Colonic mucosa (tissue), 4 donors: ENCODE data around the gene RAB24. TPM values are rescaled to one million over a fixed set of nuclear protein-coding genes. Genes with fewer than 3 reads are reported as not detected.

Experiments
- DNase-seq: peaks from one replicate; pipeline ENCODE4 v3.0.0-alpha.2; 2020
- H3K27ac ChIP-seq: fragments of 200-600 bp; one replicate; pipeline ENCODE4 v1.8.0; 2021
- H3K27me3 ChIP-seq: fragments of 200-600 bp; one replicate; pipeline ENCODE4 v1.8.0; 2021
- H3K36me3 ChIP-seq: fragments of 200-600 bp; one replicate; pipeline ENCODE4 v1.8.0; 2021
- H3K4me1 ChIP-seq: fragments of 200-600 bp; one replicate; pipeline ENCODE4 v1.8.0; 2021; ENCODE audit warnings: mild to moderate bottlenecking
- H3K4me3 ChIP-seq: fragments of 200-600 bp; one replicate; pipeline ENCODE4 v1.8.0; 2021
- H3K9ac ChIP-seq, 2 donors: one replicate each; pipeline ENCODE4 v1.7.0; 2013; ENCODE audit warnings: control low read depth in 2 of 2, low read depth in 2 of 2, low read length in 2 of 2
- H3K9me3 ChIP-seq: fragments of 200-600 bp; one replicate; pipeline ENCODE4 v1.8.0; 2021
- intact Hi-C: fragments of 100-400 bp; cut with DNase I; formaldehyde crosslinking; loops from one replicate; pipeline ENCODE4 v1.14.1; 2022
- total RNA-seq, 2 donors: library from RNA; stranded (reverse); fragmentation: NEBNext Ultra II Directional in 1 of 2; extraction: Animal tissue kit (Norgen Biotek cat#: 25700) in 1 of 2; gene quantifications; one replicate each; pipeline ENCODE4 v1.2.1, GENCODE V29; 2021
- TF ChIP-seq, protein P1 (sequence below): fragments of 200-600 bp; IDR thresholded peaks from one replicate; pipeline ENCODE4 v1.8.0; 2022; ENCODE audit warnings: antibody characterized with exemption, mild to moderate bottlenecking
- donor health status: healthy.
- donor health status: DM: no; HTN: no; CAD: no.
- donor health status: DM: no; HTN: no; CAD: no.

Gene RAB24
- total RNA-seq, 2 donors from 2014 or later = 32.9 to 39.5 TPM

DNA sequence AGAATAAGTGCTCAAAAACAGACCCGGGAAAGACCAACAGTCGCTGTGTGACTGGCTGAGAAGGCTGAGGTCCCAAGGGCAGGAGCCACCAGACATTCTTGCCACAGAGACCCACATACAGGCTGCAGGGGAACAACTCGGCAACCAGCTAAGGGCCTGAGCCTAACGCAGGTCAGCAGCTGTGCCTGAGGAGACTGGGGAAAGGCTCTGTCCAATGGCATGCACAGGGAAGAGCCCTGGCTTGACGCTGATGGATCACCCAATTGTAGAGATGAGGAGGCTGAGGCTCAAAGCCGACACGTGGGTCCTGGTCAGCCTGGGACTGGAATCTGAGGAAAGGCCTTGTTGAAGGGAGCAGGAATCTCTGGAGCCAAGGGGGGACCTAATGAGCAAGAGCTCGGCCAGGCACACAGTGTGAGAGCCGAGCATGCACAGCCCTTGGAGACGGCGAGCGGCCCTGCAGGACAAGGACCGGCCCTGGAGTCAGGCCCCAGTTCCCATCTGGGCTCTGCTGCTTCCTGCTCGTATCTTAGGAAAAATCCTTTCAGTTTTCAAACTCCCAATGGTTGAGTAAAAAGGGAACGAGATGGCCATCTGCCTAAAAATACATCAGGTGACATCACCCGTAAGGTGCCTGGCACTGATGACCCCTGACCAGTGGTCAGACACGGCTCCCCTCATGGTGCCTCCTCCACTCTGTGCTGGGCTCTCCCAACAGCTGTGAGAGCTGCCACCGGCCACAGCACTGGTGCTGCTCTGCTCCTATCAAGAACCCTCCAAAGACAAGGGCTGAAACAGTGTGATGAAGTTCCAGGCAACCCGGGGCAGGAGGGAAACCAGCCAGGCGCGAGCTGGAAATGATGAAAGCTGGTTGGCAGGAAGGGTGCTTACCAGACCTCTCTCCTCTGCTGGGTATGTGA lies 31.5 kb upstream of the RAB24 start:
- intact Hi-C loops = no loop called here
- Histone ChIP-seq H3K4me1 (no peaks in the 10 kb centered on the region), H3K27ac (no peak overlapping the region), H3K4me3 (no peak overlapping the region), H3K36me3 (peaks cover 47% of the 10 kb centered on the region), H3K27me3 (no peaks in the 10 kb centered on the region), H3K9me3 (no peaks in the 10 kb centered on the region), H3K9ac (no peak overlapping the region)
- no peak for DNase-seq
- TF ChIP-seq, protein P1, sequence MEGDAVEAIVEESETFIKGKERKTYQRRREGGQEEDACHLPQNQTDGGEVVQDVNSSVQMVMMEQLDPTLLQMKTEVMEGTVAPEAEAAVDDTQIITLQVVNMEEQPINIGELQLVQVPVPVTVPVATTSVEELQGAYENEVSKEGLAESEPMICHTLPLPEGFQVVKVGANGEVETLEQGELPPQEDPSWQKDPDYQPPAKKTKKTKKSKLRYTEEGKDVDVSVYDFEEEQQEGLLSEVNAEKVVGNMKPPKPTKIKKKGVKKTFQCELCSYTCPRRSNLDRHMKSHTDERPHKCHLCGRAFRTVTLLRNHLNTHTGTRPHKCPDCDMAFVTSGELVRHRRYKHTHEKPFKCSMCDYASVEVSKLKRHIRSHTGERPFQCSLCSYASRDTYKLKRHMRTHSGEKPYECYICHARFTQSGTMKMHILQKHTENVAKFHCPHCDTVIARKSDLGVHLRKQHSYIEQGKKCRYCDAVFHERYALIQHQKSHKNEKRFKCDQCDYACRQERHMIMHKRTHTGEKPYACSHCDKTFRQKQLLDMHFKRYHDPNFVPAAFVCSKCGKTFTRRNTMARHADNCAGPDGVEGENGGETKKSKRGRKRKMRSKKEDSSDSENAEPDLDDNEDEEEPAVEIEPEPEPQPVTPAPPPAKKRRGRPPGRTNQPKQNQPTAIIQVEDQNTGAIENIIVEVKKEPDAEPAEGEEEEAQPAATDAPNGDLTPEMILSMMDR = no peak

DNA sequence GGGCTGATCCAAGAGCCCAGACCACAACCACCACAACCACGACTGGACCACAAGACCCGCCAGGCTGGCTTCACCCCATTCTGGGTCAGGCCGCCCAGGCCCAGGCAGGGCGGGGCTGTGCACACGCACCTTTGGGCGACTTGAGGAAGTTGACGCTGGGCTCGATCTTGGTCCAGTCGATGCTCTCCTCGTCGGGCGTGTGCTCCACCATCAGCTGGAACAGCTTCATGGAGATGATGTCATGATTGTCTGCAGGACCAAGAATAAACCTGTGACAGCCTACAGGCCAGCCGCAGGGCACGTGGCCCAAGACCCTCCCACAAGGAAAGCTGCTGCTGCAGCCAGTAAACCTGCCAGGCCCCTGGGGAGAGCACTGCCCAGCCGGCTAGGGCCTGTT lies 30.6 kb upstream of the RAB24 start:
- Histone ChIP-seq H3K9me3 (no peaks in the 10 kb centered on the region), H3K27ac (no peak overlapping the region), H3K9ac (no peak overlapping the region), H3K27me3 (no peaks in the 10 kb centered on the region), H3K4me1 (no peaks in the 10 kb centered on the region), H3K4me3 (no peak overlapping the region), H3K36me3 (peaks cover 47% of the 10 kb centered on the region)
- no peak for DNase-seq
- TF ChIP-seq, protein P1 = no peak
- intact Hi-C loops = no loop called here

DNA sequence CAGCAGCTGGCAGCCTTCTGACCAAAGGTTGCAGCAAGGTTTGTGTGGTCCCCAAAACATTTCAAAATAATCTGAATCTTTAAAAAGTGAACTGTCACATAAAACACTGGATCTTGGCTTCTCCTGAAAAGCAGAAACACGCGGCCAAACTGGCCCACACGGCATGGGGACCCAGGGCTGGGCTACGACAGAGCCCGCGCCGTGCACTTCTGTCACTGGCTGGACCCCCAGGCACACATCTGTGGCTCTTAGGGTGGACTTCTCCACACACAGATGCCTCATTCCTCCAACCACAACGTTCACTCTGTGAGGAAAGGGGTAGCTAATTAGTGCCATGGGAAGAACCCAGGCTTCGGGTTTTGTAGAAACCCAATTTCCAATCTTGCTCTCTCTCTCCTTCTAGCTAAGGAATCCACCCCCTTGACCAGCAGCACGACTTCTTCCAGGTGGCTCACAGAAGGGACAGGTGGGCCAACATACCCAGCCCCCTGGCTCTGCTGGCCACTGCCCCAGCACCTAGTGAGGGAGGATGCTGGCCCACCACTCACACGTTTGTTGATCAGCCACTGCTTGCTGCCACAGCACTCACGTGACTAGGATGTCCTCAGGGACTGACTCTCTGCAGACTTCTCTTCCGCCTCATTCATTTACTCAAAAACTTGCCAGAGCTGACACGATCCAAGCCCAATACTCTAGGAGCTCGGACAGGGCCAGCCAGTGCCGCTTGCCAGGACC lies 30.1 kb upstream of the RAB24 start:
- Histone ChIP-seq H3K27ac (no peak overlapping the region), H3K9ac (no peak overlapping the region), H3K9me3 (no peaks in the 10 kb centered on the region), H3K36me3 (peaks cover 47% of the 10 kb centered on the region), H3K27me3 (no peaks in the 10 kb centered on the region), H3K4me1 (no peaks in the 10 kb centered on the region), H3K4me3 (no peak overlapping the region)
- intact Hi-C loops = no loop called here
- TF ChIP-seq, protein P1 = no peak
- no peak for DNase-seq

DNA sequence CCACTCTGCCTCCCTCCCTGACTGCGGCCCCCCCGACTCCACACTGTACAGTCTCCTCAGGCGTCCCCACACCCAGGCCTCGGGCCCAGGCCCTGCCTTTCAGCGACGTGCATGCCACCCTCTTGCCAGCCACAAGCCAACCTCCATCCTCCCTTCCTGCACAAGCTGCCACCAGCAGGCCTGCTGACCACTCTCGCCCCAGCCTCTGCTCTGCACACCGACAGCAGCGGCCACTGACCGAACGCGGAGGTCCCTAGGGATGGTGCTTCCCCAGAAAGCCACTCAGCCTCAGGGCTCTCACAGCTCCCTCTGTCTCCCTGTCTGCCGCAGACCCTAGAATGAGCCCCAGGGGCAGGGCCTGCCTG lies 29.4 kb upstream of the RAB24 start:
- Histone ChIP-seq H3K27ac (no peak overlapping the region), H3K36me3 (peaks cover 47% of the 10 kb centered on the region), H3K9ac (no peak overlapping the region), H3K9me3 (no peaks in the 10 kb centered on the region), H3K27me3 (no peaks in the 10 kb centered on the region), H3K4me1 (no peaks in the 10 kb centered on the region), H3K4me3 (no peak overlapping the region)
- intact Hi-C loops = no loop called here
- DNase-seq = no peak
- TF ChIP-seq, protein P1 = no peak

DNA sequence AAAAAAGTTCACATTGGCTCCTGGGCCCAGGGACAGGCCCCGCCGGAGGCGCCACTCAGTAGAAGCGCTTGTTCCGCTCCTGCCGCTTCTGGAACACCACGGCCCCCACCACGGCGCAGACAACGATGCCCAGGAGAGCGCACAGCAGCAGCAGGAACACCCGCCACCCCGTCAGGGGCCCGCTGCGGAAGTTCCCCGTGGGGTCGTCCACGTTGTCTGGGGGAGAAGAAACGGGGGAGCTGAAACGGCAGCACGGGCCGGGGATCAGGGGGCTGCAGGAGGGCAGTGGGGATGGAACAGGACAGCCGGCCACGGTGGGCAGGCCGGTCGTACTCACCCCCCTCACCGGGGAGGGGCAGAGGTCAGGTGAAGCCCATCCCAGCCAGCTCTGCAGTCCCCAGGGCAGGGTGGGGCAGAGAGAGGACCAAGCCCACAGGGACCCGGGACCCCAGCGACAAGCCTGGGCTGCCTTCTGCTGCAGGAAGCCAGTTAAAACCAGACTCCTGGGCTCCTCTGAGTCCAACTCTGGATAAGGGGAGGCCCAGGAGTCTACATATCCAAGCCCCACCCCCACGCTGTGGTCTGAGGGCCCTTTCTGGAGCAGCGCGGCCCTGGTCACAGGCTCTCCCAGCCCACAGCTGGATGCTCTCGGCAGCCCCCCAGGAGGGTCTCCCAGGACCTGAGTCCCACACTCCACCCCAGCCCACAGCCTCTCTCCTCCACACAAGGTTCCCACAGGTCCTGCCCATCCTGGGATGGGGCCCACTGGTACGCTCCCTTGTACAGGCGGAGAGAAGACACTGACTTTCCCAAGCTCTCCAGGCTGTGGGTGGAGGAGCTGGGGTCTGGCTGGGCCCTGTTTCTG lies 28.7 kb upstream of the RAB24 start:
- Histone ChIP-seq H3K27me3 (no peaks in the 10 kb centered on the region), H3K9ac (no peak overlapping the region), H3K4me1 (no peaks in the 10 kb centered on the region), H3K36me3 (peaks cover 42% of the 10 kb centered on the region), H3K27ac (no peak overlapping the region), H3K4me3 (no peak overlapping the region), H3K9me3 (no peaks in the 10 kb centered on the region)
- TF ChIP-seq, protein P1 = no peak
- DNase-seq = no peak
- intact Hi-C loops = no loop called here
